NCI-H1092 (cell line): ENCODE results near the gene NOVA1.

ENCODE experiments used
- DNase-seq: peaks from one replicate; lab custom pipeline; 2025; lab: John Stamatoyannopoulos, UW

Gene NOVA1

DNA sequence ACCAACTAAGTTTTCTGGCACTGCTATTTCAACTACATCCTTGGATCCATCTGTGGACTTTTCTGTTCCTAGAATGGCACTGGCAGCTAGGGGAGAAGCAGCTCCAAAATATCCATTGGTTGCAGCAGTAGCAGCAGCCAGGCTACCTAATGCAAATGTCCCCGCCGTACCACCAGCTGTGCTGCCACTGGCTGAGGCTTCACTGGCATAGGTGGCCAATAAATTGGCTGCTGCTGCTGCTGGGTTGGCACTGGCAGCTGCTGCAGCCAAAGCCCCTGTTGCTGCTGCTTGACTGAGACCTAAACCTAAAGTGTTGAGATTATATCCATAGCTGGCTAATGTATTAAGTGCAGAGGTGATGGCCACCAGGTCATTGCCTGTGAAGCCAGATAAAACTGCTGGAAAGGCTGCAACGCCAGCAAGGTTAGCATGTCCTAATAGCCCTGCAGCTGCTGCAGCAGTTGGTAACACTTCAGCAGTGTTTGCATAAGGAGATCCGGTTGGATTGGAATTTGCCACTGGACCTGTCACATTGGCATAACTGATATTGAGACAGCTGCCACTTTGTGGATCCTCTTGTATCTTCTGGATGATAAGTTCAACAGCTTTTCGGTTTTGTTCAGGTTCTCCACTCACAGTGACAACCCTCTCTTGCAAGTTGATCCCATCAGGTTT is 149.5 kb downstream of the NOVA1 start:
- peak; percentile 62 for DNase-seq

DNA sequence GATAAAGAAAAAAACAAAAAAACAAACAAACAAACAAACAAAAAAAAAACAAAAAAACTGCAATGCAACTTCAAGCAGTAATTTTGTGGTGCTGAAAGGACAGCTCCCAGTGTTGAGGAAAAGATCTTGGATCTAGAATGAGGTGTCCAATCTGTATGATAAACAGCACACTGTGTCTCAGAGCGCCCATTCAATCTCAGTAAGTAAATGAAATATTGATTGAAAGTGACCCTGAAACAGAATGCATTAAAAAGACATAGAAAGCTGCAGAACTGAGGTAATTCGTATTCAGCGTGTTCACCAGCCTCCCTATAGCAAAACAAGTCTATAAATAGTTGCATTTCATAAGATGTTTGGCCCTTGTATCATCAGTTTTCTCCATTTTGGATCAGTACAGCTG is 153.0 kb downstream of the NOVA1 start:
- DNase-seq, result no peak

DNA sequence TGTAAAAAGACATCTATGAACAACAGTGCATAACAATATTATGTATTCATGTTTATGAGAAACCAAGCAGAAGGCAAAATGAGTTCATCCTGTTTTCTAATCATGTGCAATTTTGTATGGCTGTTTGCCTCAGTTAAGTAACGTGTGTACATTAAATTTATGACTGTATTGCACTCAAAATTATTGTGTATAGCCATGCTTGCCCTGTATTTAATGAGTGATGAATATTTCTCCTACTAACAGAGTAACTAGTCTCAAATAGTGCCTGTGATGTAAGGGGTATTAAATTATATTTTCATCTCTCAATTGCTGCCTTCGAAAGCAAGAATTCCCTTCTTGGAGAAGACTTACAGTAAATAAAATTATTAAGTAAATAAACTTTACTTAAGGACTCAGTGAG is 154.2 kb downstream of the NOVA1 start:
- no peak for DNase-seq

DNA sequence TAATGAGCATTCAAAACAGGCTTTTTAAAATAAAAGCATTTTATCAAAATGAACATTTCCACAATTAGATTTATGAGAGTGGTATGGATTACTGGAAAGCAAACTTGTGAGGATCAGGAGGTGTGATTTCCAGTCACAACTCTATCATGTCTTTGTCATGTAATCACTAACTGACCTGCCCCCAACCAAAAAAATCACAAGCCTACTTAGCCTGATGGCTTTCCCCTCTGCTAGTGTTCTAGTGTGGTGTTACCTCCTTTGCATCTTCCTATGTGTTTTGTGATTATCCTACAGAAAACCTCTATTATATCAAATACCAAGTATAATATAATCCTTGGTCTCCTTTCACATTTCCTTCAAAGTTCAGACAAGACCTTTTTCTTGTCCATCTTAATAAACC is 168.6 kb downstream of the NOVA1 start:
- no peak for DNase-seq

DNA sequence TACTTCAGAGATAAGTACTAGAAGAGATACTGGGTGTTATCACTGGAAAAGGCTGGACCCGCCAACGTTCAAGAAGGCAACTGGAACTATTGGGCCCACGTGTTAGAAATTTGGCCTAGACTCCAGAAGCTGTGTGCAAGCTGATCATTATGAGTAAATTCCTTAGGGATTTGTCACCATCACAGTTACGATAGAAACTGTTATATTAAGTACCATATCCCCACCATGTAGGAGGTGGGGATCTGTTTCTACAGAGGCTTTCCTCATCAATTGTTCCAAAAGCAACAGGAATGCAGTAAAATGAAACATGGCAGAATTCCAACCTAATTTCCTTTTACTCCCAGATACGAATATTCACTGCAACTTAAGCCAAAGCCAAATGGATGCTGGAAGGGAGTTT is 170.7 kb downstream of the NOVA1 start:
- no peak for DNase-seq

DNA sequence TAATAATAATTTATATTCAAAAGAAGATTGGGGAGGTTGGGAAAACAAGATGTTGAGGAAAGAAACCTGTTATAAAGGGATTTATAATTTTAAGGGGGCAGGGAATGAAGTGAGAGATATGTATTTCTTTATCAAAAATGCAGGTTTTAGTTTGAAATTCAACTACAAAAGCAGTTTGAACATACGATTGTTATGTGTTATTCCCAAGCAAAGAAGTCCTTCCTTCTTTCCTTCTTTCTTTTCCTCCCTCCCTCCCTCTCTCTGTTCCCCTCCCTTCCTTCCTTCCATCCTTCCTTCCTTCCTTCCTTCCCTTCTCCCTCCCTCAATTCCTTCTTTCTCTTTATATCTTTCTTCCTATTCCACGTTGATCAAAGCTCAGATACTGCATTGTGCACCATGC is 173.3 kb downstream of the NOVA1 start:
- DNase-seq, result no peak

DNA sequence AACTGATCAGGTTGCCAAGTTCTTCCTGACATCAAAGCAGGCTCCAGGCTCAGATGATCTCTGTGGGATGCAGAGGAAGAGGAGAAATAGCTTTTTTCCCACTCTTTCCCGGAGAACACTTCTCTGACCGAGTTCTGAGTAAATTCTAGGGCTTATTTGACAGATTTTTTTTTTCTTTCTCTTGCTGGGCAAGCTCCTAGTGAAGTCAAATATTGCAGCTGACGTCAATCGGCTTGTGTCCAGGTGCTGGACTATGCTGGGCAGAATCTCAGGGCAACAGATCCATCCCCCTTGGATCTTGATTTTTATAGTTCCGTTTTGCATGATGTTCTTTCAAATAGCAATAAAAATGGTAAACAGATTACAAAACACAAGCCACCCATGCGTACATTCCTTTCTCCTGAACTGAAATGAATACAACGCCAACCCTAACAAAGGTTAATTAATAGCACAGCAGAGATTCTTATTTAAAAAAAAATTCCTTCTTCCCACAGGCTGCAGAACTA is 182.2 kb downstream of the NOVA1 start:
- DNase-seq, result no peak

DNA sequence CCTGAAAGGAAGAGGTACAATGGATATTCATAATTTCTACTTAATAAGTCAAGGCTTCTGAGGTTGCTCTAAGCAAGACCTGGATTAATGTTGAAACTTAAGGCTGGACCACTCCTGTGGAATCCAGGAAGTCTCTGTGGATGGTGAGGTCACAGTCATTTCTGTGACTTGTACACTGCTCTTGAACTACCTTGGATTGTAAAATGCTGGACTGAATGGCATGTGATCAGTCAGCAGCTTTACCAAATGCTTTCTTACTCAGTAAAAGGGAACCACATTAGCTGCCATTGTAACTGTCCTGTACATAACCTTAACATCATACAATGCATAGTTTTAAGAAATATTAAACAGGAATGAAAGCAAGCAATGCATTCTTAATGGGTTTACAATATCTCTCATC is 182.9 kb downstream of the NOVA1 start:
- DNase-seq, result no peak

DNA sequence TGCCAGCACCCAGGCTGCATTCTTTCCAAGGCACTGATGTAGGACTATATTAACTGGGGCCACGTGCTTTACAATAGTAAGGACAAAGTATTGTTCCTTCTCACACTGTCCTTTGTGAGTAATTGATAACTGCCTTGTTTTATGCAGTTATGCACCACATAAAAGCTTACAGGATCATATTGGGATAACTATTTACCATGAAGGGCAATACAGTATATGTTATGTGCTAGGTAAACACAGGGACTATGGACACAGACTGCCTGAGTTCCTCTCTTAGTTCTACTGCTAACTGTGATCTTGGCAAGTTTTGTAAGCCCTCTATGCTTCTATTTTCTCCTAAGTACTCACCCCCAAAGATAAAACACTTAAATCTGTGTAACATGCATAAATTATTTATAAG is 183.7 kb downstream of the NOVA1 start:
- DNase-seq, result no peak

DNA sequence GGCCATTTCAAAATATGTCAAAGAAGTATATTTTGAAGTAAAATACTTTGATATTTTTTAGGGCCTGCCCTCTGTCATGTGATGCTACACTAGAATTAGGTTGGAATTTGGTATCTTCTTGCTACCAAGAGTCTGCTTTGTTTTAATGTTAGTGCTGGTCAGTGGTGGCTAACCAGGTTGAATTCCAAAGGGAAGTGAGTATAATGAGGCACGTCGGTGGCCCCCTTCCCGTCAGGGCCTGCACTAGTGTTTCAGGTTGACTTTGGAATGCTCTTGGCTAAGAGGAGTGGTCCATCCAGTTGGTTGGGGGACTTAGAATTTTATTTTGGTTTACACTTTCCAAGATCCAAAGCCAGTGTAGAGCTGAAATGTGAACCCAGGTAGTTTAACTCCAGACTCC is 185.4 kb downstream of the NOVA1 start:
- DNase-seq, result no peak

DNA sequence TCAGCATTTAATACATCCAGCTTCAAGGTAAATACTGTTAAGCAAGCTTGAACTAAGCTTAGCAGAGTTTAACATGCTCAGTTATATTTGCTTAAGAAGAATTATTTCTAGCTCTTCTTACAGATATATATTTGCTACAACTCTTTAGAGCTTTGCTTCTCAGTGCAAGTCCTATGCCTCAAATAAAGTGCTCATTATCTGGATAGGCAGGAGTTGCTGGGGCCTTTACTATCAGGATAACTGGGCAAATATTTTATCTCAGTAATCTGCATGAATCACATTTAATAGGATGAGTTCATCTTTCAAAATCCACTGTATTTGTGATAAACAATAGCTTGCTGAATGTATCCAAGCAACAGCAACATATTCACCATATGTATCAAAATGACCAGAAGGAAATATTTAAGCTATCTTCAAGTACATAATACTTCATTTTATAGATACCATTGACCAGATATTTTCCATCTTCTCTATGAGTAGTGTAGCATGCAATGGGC is 187.6 kb downstream of the NOVA1 start:
- no peak for DNase-seq

DNA sequence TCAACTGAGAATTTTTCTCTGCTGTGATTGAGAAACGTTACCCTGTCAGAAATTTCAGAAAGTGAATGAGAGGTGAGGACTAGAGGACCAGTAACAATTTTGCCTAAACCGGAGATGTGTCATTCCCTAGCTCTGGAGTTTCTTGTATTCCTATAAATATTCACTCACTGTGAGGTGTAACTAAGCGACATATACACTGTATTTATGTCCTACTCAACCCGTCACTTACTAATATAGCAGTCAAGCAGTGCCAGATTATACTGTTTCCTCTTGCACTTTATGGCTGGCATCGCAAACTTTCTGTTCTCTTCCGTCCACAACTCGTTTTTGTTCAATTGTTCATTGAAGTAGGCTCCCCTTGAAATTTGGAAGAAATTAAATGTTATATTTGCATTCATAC is 192.9 kb downstream of the NOVA1 start:
- DNase-seq, result no peak

DNA sequence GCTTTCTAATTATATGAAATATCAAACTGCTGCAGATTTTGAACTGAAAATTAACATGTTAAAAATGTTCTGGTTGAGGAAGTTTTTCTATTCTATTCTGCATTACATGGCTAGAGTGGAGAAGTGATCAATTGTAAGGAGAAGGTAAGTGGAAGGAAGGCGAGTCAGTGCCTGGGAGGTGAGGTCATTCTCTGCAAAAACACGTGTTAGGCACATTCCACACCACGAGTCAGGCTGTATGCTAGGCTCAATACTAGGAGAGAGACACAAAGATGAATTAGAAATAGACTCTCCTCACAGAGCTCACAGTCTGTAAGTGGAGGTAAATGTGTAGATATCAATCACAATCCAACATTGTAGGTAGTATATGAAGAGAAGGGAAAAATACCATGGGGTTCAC is 194.1 kb downstream of the NOVA1 start:
- no peak for DNase-seq

DNA sequence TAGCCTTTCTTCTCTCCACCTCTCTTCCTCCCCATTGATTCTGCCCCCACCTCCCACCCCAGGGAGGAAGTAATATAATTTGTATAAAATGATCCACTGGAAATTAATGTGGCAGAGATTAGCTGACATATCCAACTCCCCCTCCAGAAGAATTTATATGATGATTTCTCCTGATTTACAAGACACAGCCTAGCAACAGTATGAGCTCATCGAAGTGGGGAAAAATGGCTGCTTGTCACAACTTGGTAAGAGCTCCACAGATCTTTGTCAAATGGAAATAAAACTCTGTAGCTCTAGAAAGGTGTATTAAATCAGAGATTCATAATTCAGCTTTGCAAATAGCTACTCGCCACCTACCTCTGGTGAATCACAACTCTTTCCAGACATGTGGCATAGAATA is 195.7 kb downstream of the NOVA1 start:
- no peak for DNase-seq

DNA sequence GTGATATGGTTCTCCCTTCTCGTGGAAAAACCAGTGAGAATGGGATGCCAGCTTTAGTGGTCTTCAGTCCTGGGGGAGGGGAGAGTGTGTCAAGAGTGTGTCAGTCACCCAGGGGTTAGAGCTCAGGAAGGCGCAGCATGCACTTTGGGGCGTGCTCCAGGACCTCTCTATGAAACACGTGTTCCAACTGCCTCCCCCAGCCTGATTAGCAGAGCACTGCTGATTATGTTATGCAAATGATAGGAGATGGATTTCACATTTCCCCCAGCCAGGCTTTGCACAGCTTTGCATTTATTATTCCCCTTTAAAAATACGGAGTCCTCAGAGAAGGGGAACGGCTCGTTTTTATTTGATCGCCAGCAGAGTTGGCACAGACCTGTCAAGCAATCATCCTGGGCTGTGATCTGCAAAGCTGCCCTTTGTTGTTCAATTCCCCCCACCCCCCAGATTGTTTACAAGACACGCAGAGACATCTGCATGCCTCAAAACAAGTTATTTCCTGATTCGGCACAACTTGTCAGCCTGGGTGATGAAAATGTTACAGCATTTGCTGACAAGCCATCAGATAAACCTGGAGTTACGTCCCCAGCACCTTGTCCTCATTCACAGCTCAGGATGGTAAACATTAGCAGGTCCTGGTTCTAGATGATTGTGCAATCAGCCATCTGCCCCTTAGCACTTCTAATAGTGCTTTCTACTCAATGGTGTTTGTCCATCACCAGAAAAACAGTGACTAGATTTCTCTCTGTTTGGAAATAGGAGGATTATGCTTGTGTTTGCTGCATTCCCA is 196.5 kb downstream of the NOVA1 start:
- DNase-seq, result peak; percentile 77

DNA sequence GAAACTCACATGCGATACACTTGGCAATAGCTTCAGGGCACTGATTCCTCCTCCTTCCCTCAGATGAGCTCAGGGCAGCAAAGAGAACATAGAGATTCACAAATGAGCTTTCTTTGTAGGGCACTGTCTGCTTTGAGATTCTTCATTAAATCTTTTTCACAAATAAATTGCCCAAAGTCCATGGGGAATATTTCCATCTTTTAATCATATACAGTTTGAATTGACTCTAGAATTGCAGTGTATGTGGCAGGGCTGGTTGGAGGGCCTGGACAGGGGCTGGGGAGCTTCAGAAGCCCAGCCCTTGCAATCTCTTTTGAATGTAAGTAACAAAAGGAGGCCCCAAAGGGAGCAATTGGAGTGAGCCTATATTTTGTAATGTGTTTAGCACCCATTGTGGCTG is 197.5 kb downstream of the NOVA1 start:
- no peak for DNase-seq

DNA sequence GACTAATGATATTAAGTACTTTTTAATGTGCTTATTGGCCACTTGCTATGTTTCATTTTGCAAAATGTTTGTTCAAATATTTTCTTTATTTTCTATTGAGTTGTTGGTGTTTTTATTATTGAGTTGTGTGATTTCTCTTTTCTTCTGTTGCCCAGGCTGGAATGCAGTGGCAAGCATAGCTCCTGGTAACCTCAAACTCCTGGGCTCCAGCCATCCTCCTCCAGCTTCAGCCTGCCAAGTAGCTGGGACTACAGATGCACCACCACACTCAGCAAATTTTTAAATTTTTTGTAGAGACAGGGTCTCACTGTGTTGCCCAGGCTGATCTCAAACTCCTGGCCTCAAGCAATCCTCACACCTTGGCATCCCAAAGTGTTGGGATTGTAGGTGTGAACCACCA is 199.2 kb downstream of the NOVA1 start:
- no peak for DNase-seq
